Amniotic epithelial cell (primary cell): Measurements from ENCODE around the gene FBXO48.

Source experiments
- DNase-seq: peaks from one replicate; pipeline ENCODE4 v3.0.0-alpha.2; 2010; ENCODE audit warnings: low read depth

Gene FBXO48

DNA sequence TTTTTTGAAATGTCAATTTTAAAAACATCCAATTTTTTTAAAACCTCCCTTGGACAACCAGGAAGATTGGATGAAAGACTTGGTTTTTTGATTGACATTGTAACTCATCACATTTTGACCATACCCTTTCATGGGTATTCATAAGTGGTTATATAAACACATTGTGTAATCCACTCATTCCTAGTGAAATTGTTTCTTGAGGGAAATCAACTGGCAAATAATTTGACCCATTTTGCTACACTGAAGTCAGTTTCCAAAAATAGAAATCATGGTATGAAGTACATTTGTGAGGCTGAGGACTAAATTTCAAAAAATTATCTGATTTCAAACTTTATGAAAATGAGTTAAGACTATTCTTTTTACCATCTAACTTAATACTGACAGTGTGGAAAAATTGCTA lies 31.5 kb downstream of the FBXO48 start:
- DNase-seq, result peak; percentile 66

DNA sequence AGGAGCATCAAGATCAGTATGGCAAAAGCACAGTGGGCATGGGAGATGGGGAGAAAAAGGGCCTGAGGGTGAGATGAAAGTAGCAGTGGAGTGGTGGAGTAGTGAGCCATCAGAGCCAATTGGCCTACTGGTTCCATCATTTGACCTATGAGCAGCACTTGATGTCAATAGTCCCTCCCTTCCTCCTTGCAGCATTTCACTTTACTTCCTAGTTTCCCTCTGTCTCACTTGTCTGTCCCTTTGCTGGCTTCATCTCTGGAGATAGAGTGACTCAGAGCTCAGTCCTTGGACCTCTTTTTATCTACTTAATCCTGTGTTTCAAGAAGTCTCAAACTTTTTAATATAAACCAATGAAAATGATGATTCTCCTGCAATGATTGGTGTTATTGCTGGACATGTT lies 32.1 kb downstream of the FBXO48 start:
- no peak for DNase-seq

DNA sequence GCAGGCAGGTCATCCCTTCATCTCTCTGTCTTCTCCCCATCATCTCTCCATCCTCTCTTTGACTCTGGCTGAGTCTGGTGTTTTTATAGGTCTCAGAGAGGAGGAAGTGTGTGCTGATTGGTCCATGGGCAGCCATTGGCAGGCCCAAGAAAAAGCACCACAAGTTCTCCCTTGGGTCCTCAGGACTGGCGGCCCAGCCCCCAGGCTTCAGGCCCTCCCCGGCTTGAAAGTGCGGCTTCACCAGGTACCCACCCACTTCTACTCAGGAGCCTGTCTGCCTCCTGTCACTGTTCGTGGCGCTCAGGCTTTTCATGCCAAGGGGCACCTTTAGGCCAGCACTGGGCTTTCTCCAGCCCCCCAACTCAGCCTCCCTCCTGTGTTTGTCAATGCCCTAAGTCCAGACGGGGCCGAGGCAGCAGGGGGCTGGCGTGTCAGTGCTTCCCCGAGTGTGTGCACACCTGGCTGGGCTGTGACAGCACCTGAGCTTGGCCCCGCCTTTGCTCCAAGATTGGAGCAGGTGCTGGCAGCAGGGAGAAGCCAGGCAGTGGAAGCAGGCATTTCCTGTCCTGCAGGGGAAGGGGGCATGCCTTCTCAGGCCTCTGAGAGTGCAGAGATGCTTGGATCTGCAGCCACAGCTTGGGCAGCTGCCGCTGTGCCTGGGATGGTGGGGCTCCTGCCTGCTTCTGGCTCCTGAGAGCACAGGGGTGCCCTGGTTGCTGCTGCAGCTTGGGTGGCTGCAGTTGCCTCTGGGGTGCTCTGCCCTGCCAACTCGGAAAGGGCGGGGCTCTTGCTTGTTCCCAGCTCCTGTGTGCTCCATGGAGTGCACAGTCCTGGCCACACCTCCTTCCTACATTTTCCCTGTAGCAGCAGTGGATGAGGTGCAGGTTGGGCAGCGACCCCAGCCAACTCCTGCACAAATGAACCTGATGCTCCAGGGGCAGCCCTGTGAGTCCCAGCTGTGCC lies 34.1 kb downstream of the FBXO48 start:
- DNase-seq, result no peak

DNA sequence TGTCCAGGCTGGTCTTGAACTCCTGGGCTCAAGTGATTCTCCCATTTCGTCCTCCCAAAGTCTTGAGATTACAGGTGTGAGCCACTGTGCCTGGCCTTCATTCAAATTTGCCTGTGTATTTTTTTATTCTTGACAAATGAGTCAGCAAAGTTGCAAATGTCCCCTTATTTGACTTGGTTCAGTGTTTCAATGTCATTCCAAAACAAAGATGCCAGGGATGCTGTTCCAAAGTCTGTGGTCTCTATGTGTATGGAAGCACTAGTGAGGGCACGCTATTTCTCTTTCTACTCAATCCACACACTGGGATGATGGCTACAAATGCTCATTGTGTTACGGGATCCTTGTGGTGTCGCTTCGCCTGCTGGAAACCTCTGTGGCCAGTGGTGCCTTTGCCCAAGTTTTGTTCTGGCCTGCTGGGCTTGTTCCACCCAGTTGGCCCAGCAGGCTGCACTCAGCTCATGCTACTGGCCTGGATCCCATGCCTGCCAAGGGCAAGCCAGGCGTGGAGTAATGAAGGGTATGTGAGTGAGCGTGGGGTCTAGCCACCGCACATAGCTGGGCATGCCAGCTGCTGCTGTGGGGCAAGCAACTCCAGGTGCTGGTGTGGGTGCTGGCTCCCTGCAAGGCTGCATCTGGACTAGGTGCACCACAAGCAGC lies 35.6 kb downstream of the FBXO48 start:
- DNase-seq, result no peak

DNA sequence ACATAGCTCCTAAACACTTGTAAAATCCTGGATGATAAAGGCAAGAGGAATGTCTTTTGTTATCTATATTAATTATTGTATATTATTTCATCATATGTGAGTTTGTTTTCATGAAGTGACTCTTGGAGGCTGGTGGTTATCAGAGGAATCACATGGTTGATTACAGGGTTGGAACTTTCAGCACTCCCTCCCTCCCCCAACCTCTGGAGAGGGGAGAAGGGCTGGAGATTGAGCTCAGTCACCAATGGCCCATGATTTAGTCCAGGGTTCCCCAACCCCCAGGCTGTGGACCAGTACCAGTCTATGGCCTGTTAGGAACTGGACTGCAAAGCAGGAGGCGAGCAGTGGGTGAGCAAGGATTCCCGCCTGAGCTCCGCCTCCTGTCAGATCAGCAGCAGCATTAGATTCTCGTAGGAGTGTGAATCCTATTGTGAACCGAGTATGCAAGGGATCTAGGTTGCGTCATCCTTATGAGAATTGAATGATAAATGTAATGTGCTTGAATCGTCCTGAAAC lies 37.7 kb downstream of the FBXO48 start:
- peak; percentile 78 for DNase-seq

DNA sequence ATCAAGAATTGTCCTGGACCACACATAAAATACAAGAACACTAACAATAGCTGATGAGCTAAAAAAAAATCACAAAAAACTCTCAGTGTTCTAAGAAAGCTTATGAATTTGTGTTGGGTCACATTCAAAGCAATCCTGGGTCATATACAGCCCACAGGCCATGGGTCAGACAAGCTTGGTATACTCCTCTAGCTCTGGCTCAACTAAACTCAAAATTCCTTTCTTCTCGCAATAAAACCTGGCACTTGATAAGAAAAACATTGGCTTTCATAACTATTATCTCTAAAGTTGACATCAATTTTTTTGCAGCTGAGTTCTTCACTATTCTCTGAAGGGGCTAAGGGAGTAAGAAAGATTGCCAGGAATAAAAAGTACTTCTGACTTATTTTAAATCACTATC lies 38.3 kb downstream of the FBXO48 start:
- peak; percentile 52 for DNase-seq

DNA sequence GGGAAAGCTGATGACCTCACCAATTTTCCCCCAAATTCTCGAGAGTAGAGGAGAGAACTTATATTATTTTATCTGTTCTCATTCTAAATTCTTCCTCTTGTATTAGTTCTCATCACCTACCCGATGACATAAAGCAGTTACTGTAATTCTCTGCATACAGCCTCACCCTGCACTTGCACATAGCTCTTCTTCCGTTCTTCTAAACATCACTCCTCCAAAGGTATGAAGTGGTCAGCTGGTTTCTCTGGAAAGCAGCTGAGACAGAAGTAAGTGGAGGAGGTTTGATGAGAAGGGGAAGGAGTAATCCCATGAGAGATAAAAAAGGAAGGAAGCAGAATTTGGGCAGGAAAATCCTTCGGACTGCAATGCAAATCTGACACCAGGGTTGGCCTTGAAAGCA lies 39.0 kb downstream of the FBXO48 start:
- peak; percentile 70 for DNase-seq

DNA sequence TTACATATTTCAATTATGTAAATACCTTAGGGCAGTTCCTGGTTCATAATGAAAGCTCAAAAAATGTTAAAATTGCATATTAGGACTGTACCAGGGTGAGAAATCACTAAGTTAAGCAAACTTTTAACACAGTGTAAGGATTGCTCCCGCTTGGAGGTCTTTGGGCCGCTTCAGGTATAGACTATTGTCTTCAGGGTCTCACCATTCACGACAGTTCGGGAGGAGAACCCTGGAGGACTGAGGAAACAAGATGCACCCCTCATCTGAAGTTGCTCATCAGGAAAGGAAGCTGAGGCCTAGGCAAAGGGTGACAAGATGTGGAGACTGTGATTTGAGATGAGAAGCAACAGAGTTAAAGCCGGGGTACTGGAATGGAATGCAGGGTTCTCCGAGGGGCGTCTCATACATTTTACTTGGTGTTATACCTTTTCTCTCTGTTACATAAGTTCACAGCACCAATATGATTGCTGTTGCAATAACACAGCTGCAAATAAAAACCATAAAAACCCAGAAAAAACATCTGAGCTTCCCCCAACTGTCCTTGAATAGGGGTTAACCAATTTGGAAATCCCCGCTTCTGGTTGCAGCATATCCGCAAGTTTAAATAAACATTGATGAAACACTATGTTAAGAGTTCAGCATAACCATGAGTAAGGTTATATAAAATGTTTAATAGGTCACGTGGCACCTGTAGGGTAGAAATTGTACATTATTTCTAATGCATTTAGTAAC lies 40.1 kb downstream of the FBXO48 start:
- peak; percentile 76 for DNase-seq

DNA sequence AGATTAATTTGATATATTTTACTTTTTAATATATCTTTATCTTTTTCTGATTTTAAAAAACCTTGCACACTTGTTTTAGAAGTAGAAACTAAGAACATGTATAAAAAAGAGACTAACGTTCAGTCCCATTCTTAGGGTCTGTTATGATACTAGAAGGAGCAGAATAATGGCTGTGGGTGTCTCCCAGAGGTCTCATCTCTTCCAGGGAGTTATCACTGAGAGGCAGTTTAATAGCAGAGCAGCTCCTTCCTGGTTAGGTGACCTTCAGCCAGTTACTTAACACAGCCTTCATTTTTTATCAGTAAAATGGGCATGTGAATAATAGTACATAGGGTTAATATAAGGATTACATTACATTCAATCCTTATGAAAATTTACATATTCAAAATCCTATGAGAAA lies 40.6 kb downstream of the FBXO48 start:
- DNase-seq, result no peak

DNA sequence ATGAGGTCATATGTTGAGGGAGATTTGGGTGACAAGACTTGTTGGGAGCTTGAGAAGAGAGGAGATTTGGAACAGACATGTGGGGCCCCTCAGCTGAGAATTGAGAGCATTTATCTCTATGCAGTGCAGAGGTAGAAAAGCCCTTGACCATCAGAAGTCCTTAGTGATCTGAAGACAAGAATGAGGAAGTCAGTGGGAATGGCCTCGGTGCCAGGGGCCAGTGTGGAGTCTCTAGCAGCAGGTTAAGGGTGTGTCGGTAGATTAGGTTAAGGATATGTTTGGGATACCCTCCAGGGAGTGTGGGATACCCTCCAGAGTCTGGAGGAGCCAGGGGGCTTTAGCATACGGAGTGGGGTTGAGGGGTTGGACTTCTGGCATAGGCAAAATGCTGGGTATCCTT lies 41.6 kb downstream of the FBXO48 start:
- DNase-seq, result no peak

DNA sequence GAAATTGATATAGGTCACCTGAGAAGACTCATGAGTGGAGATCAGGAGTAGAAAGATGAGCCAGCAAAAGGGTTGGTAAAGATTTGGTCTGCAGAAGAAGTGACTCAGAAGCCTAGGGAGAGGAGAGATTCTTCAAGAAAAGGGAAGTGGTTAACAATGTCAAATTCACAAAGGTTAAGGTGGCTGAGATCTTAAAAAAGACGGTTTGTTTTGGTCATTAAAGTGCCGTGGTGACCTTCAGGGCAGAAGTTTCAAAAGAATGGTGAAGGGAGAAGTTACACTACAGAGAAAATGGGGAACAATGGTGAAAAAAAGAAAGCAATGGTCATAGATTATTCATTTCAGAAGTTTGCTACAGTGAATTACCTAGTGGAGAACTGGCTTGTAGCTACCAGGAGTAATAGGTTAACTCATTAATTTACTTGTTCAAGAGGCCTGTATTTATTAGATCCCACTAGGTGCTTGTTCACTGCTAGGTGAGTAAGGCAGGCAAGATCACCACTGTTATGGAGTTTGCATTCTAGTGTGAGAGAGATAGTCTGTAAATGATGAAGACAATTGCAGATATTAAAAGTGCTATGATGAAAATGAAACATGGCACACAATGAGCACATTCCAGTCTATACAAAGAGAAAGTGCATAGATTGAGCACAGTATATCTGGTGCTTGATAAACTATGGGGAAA lies 43.0 kb downstream of the FBXO48 start:
- no peak for DNase-seq

DNA sequence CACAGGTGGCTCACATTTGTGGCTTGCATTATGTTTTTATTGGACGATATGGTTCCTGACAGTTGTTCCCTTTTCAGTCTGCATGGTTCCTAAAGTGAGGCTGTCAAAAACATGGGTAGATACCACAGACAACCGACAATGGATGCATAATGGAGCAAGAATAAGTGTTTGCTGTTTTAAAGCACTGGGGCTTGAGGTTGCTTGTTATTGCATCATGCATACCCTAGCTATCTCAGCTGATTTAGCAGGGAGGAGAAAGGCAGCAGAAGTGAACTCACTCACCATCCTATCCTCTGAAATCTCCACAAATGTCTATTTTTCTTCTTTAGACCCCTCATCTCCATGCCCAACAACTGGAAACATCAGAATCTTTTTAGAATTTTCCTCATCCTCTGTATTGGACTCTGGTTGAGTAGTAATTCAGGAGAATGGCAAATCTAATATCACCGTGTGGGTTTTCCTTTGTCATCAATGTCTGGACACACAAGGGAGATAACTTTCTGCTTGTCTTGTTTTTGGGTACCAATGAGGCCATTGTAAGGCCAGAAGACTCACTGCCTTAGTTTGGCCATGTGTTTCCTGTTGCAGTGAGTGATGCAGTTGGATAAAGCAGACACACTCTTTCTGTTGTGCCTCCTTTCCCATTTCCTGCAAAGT lies 46.7 kb downstream of the FBXO48 start:
- DNase-seq, result peak; percentile 50

DNA sequence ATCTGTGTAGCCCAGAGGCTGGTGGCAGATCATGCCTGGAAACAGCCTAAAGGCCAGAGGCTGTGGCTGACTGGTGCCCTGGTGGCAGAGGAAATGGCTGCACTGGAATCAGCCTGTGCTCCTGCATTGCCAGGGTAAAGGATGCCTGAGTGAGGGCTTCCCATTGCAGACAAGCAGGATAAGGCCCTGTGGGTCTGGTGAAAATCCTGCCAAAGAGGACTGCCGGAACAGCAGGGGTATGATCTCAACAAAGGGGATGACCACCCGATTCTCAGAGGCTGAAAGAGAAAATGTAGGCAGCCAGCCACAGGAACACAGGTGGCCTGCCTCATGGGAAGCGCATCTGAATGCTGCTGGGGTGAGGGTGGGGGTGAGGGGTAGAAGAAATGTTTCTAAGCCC lies 48.2 kb downstream of the FBXO48 start:
- DNase-seq, result no peak

DNA sequence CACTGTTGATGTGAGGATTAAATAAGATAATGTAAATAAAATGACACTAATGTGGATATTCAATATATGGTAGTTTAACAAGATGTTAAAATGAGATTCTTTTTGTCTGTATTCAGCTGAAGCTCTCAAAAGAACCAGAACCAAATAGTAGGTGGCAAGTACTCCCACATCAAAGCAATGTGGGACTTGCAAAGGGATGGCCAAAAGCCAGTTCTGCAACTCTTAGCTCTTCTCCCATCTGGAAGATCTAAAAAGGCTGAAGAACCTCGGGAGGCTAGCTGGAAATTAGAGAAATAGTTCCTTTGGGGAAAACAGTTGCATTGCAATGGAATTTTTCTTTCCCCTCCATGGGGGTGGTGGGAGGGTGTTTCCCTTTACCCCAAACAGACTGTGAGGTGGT lies 48.7 kb downstream of the FBXO48 start:
- no peak for DNase-seq

DNA sequence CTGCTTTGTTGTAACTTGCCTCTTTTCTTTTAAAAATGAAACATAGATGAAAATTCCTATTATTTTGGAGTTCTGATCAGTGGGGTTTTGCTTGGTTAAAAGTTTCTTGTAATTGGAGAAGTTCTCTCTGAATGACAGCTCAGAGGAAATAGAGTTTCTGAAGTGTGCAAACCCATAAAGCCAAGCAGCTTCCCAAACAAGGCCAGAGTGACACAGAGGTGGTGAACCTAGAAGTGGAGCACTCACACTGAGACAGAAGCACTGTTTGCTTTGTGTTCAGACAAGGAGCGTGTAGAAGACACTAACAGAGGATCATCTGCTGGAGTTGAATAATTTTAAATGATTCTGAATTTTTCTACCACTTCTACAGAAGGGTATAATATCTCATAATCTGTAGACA lies 49.2 kb downstream of the FBXO48 start:
- no peak for DNase-seq

DNA sequence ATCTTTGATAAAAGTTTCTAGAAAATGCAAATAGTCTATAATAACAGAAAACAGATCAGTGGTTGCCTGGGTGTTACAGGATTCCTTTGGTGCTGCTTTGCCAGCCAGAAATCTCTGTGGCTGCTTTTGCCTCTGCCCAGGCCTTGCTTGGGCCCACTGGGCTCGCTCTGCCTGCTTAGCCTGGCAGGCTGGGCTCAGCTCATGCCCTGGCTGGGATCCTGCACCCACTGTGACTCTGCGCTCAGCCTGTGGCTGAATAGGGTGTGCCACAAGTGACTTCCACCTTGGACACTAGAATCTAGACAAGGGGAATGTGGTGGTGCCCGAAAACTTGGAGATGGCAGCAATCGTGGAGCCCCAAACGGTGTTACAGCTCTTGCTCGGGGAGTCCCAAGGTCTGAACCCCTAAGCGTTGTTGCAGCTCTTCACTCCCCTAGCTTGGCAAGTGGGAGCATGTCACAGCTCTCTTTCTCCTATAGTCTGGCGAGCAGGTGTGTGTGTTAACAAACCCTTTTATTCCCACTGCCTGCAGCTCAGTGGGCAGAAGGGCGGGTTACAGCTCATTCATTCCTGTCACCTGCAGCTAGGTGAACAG lies 50.9 kb downstream of the FBXO48 start:
- no peak for DNase-seq

DNA sequence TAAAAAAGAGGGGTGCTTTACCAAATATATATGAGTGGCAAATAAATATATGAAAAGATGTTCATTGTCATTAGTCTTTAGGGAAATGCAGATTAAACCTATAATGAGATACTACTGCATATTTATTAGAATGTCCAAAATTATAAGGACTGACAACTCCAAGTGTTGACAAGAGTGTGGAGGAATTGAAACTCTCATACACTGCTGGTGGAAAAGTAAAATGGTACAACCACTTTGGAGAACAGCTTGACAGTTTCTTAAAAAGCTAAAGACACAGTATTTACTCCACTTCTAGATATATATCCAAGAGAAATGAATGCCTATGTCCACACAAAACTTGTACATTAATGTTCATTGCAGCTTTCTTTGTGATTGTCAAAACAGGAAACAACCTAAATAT lies 51.6 kb downstream of the FBXO48 start:
- no peak for DNase-seq

DNA sequence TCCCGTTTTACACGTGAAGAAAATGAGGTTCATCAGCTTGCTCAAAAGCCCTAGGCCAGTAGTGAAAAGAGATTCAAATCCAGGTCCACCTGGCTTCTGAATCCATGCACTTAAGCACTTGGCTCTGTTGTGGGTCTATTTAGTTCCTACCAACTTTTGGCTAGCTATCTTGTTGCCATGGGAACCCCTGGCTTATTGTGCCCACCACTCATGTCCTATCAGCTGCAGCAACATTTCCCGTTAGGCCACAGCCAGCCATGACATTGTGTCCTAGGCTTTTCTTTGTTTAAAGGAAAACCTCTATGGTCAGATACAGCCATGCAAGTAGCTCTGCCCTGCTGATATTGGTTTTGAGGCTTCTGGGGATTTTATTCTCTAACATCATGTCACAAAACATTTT lies 52.2 kb downstream of the FBXO48 start:
- no peak for DNase-seq

DNA sequence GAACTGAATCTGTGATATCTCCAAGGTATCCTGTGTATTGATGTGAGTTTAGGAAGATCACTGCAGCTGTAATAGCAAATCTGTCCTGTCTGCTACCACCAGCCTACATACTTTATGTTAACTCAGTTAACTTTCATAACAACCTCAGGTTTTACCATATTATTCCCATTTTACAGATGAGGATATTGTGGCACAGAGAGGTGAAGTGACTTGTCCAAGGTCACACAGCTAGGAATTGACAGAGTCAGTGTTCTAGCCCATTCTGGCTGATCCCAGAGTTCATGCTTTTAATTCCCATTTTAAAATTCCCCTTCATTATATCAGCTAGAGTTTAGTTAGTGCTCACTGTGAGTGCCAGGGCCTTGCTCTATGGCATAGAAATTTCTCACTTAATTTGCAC lies 52.6 kb downstream of the FBXO48 start:
- no peak for DNase-seq

DNA sequence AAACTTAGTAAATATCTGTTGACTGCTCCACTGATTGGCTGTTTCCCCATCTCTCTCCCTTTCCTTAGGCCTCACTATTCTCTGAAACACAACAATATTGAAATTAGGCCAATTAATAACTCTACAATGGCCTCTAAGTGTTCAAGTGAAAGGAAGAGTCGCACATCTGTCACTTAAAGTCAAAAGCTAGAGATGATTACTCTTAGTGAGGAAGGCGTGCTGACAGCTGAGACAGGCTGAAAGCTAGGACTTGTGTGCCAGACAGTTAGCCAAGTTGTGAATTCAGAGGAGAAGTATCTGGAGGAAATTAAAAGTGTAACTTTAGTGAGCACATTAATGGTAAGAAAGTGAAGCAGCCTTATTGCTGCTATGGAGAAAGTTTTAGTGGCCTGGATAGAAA lies 53.6 kb downstream of the FBXO48 start:
- no peak for DNase-seq
